ENCODE measurements around the gene RGCC.
"Not testable (repeated sequence)": the region's sequence is repeated elsewhere in the genome, so short reads cannot be mapped to it uniquely, and the experiment has no call there.

The RGCC gene

DNA sequence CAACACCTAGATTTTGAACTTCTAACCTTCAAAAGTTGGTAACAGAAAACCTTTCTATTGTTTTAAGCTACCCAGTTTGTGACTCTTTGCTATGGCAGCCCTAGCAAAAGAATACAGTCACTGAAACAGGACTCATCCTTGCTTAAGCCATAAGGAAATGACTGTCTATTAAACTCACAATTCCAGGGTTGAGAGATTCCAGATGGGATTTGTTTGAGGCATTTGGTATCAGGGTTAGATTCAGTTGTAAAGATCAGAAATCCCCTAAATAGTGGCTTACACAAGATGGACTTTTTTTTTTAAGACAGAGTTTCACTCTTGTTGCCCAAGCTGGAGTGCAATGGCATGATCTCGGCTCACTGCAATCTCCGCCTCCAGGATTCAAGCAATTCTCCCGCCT is 41.1 kb upstream of the RGCC start:
- TF ChIP-seq, protein P1, sequence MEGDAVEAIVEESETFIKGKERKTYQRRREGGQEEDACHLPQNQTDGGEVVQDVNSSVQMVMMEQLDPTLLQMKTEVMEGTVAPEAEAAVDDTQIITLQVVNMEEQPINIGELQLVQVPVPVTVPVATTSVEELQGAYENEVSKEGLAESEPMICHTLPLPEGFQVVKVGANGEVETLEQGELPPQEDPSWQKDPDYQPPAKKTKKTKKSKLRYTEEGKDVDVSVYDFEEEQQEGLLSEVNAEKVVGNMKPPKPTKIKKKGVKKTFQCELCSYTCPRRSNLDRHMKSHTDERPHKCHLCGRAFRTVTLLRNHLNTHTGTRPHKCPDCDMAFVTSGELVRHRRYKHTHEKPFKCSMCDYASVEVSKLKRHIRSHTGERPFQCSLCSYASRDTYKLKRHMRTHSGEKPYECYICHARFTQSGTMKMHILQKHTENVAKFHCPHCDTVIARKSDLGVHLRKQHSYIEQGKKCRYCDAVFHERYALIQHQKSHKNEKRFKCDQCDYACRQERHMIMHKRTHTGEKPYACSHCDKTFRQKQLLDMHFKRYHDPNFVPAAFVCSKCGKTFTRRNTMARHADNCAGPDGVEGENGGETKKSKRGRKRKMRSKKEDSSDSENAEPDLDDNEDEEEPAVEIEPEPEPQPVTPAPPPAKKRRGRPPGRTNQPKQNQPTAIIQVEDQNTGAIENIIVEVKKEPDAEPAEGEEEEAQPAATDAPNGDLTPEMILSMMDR (IDR thresholded peaks at IDR 0.05; ENCODE audit: low read depth, low read length, missing control alignments) = no peak
- H3K4me3 ChIP-seq (ENCODE audit: low read depth, low read length) = no peak overlapping the region
- no peak for DNase-seq (ENCODE audit: low read depth)

DNA sequence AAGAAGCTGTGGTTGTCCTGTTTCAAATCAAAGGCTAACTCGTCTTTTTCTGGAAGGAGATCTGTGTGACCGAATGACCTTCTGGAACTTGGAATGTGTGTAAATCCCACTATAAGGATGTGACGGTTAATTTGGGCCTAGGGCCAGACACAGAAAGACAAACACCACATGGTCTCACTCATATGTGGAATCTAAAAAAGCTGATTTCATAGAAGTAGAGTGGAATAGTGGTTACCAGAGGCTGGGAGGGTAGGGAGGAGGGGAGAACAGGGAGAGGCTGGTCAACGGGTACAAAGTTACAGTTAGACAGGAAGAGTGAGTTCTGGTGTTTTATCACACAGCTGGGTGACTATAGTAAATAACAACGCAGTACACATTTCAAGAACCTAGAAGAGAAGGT is 39.3 kb upstream of the RGCC start:
- DNase-seq (ENCODE audit: low read depth) = no peak

DNA sequence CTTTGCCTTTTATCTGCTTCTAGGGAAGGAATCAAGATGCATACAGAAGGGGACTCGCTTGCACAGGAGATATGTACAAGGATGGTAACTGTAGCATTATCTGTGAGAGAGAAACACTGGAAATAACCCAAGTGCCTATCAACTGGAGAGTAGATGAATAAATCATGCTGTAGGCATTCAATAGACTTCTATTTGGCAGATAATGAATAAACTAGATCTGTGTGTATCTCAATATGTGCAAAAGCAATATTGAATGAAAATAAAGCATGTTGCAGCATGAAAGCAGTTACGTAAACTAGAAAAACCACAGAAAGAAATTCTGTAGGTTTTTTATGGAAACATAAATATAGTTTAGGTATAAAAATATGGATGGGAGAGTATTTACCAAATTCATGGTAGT is 38.6 kb upstream of the RGCC start:
- TF ChIP-seq, protein P1 (IDR thresholded peaks at IDR 0.05; ENCODE audit: low read depth, low read length, missing control alignments) = no peak

More for the DNA sequence above, 39.3 kb upstream of the RGCC start:
- TF ChIP-seq, protein P1 (IDR thresholded peaks at IDR 0.05; ENCODE audit: low read depth, low read length, missing control alignments) = no peak
- H3K4me3 ChIP-seq (ENCODE audit: low read depth, low read length) = no peak overlapping the region

DNA sequence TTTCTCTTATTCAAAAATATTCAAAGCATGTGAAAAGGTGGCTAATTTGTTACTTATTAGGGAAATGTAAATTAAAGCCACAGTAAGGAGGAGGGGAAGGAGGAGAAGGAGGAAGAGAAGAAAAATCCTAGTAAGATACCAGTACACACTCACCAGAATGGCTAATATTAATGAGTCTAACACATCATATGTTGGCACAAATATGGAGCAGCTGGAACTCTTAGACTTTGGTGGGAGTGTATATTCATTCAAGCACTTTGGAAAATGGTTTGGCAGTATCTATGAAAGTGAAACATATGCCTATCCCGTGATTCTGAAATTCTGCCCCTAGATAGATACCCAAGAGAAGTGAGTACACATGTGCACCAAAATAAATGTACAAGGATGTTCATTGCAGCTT is 38.1 kb upstream of the RGCC start:
- no peak for DNase-seq (ENCODE audit: low read depth)
- TF ChIP-seq, protein P1 (IDR thresholded peaks at IDR 0.05; ENCODE audit: low read depth, low read length, missing control alignments) = no peak
- no peak overlapping the region for H3K4me3 ChIP-seq (ENCODE audit: low read depth, low read length)

More for the DNA sequence above, 38.6 kb upstream of the RGCC start:
- DNase-seq (ENCODE audit: low read depth) = no peak
- no peak overlapping the region for H3K4me3 ChIP-seq (ENCODE audit: low read depth, low read length)

DNA sequence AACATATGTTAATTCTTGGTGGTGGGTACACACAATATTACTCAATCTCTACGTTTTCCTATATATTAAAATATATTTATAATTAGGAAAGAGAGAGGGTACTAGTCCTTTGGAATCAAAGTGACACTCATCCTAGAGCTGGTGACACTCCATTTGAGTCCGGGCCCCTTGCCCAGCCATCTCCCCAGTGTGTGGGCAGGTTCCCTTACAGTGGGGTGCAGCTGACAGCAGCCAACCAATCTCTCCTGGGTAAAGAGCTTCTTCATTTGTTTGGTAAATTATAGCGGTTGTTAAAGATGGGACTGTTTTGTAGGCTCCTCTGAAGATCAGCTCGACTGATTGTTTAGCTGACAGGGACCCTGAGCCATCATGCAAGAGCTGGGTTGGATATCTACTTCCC is 37.2 kb upstream of the RGCC start:
- DNase-seq (ENCODE audit: low read depth) = no peak
- no peak overlapping the region for H3K4me3 ChIP-seq (ENCODE audit: low read depth, low read length)
- TF ChIP-seq, protein P1 (IDR thresholded peaks at IDR 0.05; ENCODE audit: low read depth, low read length, missing control alignments) = no peak

DNA sequence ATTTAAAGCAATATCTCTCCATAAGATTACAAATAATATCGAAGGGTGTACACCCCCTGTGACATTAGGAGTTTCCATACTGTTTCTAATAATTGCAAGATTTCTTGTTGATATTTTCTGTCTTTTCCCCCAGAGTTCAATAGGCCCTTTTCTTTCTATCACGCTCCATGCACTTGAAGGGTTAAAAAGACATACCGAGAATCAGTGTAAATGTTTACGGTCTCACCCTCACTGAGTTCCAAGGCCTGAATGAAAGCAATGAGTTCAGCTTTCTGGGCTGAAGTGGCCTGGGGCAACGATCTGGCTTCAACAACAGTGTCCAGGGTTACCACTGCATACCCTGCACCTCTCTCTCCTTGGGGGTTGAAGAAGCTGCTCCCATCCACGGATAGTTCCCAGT is 36.0 kb upstream of the RGCC start:
- not testable (repeated sequence) for H3K4me3 ChIP-seq (ENCODE audit: low read depth, low read length); DNase-seq (ENCODE audit: low read depth)

DNA sequence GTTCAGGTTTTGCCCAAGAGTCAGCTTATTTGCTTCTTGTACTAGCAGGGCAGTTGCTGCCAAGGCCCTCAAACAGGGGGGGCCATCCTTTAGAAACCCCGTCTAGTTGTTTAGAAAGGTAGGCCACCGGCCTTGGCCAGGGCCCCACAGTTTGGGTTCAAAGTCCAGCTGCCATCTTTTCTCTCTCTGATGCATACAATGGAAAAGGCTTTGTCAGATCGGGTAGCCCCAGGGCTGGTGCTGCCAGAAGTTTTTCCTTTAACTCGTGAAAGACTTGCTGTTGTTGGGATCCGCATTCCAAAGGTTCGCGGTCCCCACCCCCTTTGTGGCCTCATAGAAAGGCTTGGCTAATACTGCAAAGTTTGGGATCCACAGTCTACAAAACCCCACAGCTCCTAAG is 35.4 kb upstream of the RGCC start:
- not testable (repeated sequence) for H3K4me3 ChIP-seq (ENCODE audit: low read depth, low read length); DNase-seq (ENCODE audit: low read depth)

DNA sequence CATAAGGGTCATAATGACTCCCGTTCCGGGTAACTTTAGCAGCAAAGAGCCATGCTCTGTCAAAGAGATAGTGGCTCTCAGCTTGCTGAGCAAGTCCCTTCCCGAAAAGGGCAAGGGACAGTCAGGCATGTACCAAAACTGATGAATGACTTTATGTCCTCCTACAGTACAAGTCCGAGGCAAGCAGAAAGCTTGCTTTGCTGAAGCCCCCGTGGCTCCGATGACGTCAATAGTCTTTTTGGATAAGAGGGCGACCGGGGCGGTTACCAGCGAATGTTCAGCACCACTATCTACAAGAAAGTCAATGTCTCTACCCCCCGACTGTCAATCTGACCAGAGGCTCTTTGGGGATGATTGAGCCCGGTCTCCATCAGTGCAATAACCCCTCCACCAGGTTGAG is 34.1 kb upstream of the RGCC start:
- not testable (repeated sequence) for DNase-seq (ENCODE audit: low read depth); H3K4me3 ChIP-seq (ENCODE audit: low read depth, low read length)

DNA sequence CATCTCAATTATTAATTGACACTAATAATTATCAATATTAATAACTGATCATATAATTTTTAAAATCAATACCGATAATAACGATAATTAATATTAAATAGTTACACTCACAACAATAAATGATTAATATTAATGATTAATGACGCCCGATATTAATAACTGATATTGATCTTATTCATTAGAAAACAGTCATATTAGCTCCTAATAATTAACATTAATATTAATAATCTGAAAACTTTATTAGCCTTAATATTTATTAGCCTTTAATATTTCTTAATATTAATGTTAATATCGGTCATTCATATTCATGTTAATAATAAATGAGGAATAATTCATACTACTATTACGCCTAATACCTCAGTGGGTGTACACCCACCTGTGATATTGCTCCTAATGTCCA is 32.7 kb upstream of the RGCC start:
- not testable (repeated sequence) for DNase-seq (ENCODE audit: low read depth)

More for the DNA sequence above, 32.7 kb upstream of the RGCC start:
- not testable (repeated sequence) for H3K4me3 ChIP-seq (ENCODE audit: low read depth, low read length)

Measured in GM12864 (cell line).